GM19452 (cell line): ENCODE results near the gene PRKD1.
"Not testable (repeated sequence)": the region's sequence is repeated elsewhere in the genome, so short reads cannot be mapped to it uniquely, and the experiment has no call there.

Experiments
- ATAC-seq: cut with Tn5 transposase; IDR thresholded peaks from one replicate; pipeline ENCODE4 v1.9.1; 2021; ENCODE audit not compliant: unreplicated experiment

PRKD1 gene

DNA sequence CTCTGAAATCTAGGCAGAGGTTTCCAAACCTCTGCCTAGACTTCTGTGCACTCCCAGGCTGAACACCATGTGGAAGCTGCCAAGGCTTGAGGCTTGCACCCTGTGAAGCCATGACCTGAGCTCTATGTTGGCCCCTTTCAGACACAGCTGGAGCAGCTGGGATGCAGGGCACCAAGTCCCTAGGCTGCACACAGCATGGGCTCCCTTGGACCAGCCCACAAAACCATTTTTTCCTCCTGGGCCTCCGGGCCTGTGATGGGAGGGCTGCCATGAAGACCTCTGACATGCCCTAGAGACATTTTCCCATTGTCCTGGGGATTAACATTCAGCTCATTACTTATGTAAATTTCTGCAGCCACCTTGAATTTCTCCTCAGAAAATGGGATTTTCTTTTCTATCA lies 88.0 kb downstream of the PRKD1 start:
- ATAC-seq = not testable (repeated sequence)

GRCh38 chr14:29838752-29839151 lies 88.9 kb downstream of the PRKD1 start:
- ATAC-seq = no peak

DNA sequence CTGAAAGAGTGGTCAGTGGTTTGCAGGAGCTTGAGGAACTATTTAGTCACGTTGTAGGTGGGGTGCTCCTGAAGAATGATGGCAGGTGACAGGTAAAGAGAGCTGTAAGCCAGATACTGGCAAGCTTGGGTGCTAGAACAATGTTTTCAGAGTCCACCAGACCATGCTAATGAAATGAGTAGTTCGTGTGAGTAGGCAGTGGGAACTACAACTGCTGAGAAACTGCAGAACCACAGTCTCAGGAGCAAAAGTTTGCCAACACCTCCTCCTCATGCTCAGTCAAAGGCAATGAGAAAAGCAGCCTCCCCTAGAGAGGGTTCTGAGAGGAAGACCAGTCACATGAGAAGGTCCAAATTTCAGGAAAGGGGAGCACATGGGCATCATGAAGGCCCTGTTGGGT lies 91.3 kb downstream of the PRKD1 start:
- no peak for ATAC-seq

- no peak for ATAC-seq
Measured at GRCh38 chr14:29832042-29832441, 95.6 kb downstream of the PRKD1 start.

DNA sequence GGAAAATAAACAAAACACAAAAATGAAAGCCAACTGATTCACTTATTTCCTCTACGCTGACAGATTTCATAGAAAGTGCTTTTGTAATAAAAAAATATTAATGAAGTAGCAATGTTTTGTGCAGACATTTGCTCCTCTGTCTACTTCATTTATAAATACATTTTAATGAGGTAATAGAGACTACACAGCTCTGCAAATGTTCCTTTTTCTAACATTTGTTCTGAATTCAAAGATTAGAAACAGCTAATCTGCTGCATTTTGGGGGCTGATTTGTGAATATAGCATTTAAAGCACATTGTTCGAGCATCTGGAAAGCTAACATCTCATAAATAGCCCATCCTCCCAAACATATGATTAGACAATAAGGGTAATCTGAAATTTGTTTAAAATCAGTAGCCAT lies 97.8 kb downstream of the PRKD1 start:
- ATAC-seq = no peak

DNA sequence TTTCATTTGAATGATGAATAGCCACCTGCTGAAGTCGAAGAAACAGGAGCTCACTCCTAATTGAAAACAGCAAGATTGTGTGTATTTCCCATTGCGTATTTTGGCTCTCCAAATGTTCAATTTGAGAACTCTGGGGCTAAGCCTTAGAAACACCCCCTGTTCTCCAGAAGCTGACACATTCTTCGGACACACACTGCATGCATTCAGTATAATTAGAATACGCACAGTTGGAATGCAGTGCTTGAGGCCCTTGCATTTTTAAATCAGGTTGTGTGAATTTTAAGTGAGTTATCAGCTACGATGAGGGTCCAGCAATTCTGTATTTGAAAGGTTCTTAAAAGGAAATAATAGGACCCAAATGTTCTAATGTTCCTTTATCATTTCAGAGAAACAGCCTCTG lies 103.8 kb downstream of the PRKD1 start:
- ATAC-seq = no peak

DNA sequence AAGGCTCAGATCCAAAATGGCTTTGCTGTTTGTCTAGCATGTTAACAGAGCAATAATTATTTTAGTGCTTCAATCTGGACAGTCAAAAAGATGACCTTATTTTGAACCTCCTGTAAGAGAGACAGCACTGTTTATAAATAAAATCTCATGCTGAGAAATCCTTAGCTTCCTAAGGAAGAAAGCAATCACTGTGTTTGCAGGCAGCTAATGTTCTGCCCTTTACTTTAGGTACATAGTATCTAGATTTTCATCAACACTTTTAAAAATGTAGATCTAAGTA lies 105.3 kb downstream of the PRKD1 start:
- ATAC-seq = no peak

DNA sequence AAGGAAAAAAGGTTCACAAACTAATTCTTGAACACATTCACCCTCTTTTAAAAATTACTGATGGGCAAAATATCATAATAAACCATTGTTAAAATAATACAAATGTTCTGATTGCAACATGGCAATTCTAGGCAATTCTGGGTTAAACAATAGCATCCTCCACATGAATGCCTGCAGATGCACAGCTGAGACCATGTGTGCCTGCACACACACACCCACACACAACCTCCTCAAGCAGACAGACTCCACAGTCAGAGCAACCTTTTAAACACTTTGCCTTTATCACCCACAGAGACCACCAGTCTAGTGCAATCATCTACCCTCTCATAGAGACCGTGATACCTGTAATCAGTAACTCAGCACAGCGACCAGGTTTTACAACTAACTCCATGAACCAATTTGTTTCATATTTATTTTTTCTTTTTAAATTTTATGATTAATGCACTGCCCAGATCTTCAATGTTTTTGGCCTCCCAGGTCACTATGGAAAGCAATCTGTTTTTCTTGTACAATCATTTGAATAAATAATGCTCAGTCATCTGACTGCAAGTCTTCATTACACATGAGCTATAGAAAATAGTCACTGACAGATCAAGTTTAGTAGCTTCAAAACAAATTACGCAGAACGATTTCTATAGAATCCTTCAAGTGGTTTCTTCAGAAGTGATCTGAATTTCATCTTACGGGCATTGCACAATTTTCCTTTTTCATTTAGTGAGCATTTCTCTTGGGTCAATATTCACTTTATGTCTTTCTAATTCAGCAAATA lies 105.8 kb downstream of the PRKD1 start:
- no peak for ATAC-seq

GRCh38 chr14:29821242-29821641 lies 106.4 kb downstream of the PRKD1 start:
- ATAC-seq = no peak

GRCh38 chr14:29820785-29821184 lies 106.9 kb downstream of the PRKD1 start:
- ATAC-seq = no peak

DNA sequence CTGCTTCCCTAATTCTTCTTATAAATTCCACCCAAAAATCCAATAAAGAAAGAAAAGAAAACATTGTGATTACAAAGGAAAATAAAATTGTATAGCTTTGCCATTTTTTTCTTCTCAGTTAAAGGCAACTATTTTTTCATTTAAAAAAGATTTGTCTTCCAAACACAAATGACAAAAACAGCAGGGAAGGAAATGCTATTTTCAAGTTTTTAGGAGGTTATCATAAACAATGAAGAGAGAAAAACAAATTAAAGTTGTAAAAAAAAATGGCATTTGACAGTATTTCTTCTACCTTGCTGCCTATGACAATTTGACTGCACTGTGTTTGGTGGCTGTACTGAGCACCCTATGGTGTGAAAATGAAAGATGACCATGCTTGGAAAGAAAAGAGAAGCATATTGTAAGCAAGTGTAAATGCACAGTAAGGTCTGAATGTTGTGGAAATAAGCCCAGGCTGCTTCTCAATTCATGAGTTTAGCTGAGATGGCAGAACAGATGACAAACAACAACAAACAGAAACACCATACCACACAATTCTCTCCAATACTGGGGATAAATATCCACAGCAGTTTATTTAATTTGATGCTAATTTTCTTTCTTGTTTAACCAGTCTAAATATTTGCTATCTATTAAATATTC lies 109.8 kb downstream of the PRKD1 start:
- ATAC-seq = no peak

DNA sequence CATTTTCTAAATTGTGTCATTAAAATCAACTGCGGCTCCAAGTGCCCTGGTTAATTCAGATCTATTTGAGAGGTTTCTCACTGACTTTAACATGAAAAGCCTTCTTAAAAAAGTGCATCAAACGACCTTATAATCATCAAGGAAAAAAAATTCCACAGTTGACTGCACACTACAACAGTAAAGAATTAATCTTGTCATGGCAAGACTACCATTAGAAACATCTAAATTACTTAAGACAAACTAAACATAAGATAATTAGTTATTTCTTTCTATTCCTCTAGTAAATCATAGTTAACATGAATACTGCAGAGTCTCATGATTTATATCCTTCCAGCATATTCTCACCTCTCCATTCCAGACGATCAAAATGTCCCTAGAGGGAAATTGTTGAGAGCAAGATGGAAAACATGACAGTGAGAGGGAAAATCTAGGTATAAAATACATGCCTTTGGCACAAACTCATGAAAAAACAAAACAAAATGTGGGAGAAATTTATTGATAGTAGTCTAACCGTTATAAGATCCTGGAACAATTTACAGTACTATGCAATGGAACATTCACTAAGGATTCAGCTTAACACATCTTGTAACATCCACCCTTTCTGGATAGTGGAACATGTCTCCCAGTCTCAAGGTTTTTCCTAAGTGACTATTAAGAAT lies 112.5 kb downstream of the PRKD1 start:
- ATAC-seq = no peak

DNA sequence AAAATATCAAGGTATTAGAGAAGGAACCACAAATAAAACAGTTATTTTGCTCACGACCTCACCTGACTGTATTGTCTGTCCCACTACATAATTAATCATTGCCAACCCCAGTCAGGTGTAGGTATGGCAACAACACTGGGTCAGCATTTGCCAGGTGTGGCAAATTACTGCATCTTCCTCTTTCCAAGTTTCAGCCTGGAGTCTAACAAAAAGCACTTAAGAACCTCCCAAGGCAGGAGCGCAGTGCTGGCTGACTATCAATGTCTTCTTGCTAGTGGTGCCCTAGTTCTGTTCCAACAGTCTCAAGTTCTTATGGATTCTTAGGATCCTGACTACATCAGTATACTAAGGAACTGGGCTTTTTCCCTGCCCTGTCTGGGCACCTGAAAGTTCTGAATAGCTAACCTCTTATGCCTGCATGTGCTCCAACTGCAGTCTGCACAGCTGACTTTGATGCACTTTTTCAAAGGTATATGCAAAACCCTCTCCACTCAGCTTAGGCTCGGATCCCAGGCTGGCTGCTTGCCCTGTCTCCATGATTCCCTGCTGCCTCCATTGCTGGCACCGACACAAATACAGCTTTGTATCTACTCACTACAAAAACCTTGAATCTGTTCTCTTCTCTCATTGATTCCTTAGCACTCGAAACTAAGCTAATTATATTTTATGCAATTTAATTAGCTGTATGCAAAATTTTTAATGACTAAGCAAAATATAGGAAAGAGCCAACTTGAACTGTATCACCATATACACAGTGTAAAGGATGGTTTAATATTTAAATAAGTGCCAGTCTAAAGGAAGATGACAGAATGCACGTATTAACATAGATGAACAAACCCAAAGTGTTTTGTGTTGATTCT lies 113.3 kb downstream of the PRKD1 start:
- no peak for ATAC-seq

DNA sequence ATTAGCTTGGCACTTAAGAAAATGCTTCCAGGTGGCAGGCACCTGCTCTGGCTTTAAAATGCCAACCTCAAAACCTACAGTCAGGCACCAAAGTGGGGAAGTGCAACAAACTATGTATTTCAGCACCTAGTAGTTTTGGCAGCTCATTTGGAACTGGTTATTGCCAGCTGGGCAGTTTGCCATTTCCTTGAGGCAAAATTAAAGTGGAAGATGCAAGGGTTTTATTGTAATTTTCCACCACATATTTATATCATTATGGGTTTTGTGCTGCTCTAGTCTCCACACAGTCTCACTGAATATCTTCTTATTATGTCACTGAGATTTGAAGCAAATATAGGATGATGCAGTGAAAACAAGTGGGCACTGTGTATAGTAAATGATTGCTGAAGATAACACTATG lies 117.0 kb downstream of the PRKD1 start:
- ATAC-seq = no peak

DNA sequence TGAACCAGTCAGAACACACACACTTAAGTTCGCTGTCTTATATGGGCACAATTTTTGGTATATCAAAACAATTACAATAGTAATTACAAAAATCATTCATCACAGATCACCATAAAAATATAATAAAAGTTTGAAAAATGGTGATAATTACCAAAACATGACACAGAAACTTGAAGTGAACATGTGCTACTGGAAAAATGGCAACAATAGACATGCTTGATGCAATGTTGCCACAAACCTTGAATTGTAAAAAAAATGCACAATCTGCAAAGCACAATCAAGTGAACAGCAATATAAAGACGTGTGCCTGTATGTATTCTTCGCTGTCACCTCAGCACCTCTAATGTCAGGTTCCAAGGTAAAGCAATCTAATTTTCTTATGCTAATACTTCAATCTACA lies 117.6 kb downstream of the PRKD1 start:
- ATAC-seq = no peak

DNA sequence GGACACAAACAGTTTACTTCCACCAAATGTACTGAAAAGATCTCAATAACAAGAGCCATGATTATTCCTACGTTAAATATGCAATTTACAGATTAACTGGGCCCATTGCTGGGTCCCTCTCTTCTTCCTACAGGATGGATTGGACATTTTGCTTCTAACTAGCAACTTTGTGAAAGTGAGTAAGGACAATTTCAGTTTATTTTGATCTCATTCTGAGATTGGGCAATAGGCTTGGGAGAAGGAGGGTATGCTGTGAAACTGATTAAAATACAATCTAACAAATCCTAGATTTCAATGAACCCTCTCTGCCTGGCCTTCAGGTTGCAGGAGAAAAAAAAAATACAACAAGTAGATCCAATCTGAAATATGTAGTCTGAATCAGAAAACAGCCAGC lies 121.5 kb downstream of the PRKD1 start:
- no peak for ATAC-seq

DNA sequence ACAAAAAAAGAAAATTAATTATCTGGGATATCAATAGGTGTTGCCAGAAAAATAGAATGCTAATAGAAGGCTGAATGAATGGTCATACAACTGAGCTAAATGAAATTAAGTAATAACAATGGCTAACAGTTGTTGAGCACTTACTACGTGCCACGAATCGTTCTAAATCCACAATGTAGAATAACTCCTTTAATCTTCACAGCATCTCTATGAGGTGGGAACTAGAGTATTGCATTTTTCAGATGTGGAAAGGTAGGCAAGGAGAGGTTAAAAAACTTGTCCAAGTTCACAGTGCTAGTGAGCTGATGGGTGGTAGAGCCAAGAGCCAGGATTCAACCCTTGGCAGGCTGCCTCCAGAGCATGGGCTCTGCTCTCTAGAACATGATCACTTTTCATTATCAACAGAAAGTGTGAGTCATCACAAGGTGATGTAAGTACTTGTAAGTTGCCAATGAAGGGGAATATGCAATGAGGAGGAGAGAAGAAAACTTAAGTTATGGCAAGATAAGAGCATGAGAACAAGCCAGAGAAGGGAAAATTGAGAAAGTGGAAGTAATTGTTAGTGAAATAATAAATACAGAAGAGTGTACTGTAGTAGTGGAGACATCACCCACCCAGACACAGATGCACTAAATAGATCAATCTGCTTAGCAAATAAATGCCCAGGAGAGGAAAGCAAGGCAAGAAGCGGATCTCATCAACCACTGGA lies 122.1 kb downstream of the PRKD1 start:
- ATAC-seq = no peak

DNA sequence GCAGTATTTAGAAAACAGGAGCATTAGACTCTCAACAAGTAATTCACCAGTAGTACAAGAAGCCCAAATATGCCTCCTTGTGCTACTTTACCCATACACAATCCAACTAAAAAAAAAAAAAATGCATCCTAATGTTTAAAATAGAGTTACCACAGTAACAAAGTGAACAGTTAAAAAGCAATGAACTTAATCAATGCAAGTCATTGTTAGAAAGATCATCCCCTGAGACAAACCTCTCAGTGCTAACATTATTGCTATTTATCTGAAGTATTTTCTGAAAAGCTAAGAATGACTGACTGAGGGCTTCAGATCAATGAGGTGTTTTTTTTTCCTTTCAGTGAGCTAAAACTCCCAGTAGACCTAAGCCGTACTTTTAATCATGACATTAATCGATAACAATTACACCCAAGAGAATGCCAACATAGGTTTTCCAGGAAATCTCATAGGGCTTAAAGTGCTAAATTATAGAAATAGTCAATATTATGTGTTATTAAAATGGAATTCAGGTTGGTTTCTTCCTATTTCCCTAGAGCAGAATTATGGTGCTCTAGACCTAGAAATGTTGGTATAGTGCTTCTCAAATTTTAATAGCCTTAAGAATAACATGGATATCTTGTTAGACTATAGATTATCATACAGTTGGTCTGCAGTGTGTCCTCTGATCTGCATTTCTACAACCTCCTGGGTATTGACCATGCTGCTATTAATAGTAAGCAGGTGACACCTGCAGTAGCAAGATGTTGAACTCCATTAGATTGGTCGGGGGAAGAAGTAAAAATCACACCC lies 123.0 kb downstream of the PRKD1 start:
- no peak for ATAC-seq

DNA sequence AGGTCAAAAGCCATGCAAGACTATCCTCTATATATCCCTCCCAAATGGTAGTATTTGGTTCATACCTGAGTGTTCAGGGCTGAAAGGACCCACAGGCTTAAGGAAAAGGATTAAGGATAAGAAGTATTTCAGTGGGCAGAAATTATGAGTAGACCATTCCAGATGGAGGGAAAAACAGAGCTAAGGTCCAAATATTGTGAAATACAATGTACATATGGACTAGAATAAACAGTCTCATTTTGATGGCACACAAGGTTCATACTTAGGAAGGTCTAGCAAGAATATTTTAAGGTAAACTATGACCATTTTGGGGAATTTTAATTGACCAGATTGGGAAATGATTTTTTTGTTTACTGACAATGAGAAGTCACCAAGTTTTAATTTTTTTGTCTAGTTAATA lies 124.6 kb downstream of the PRKD1 start:
- ATAC-seq = no peak

- no peak for ATAC-seq
Measured at GRCh38 chr14:29802211-29802610, 125.4 kb downstream of the PRKD1 start.
